HFF-Myc (cell line): Measurements from ENCODE around the gene SRGAP1.
"Not testable (repeated sequence)": the region's sequence is repeated elsewhere in the genome, so short reads cannot be mapped to it uniquely, and the experiment has no call there.

Source experiments
- DNase-seq: peaks from one replicate; pipeline ENCODE4 v3.0.0-alpha.2; 2011; ENCODE audit warnings: low read depth; ENCODE audit errors: extremely low read depth
- H3K4me3 ChIP-seq: replicated peaks from 2 replicates; pipeline ENCODE4 v1.5.1; 2011; ENCODE audit warnings: low read depth, mild to moderate bottlenecking, control low read depth, low read length
- CTCF ChIP-seq: IDR thresholded peaks from 2 replicates; pipeline ENCODE4 v1.5.1; 2012; ENCODE audit warnings: mild to moderate bottlenecking, low read depth, low read length, control low read depth; ENCODE audit errors: missing control alignments

SRGAP1 gene

GRCh38 chr12:63836936-63837335, 7.6 kb upstream of the SRGAP1 start:
- no peak overlapping the region for H3K4me3 ChIP-seq
- no peak for TF ChIP-seq CTCF
- DNase-seq: no peak

GRCh38 chr12:63838411-63838810, 6.1 kb upstream of the SRGAP1 start:
- H3K4me3 ChIP-seq: no peak overlapping the region
- DNase-seq: no peak
- no peak for TF ChIP-seq CTCF

- no peak for TF ChIP-seq CTCF
- no peak overlapping the region for H3K4me3 ChIP-seq
- DNase-seq: no peak
These were observed 3.5 kb upstream of the SRGAP1 start for GRCh38 chr12:63841011-63841410.

- TF ChIP-seq CTCF: no peak
- H3K4me3 ChIP-seq: no peak overlapping the region
- DNase-seq: no peak
These were observed 2.9 kb upstream of the SRGAP1 start for GRCh38 chr12:63841571-63841970.

- not testable (repeated sequence) for DNase-seq, H3K4me3 ChIP-seq
These were observed 1.8 kb upstream of the SRGAP1 start for GRCh38 chr12:63842750-63843149.

GRCh38 chr12:63843254-63843720, 1.2 kb upstream of the SRGAP1 start:
- TF ChIP-seq CTCF: no peak
- no peak for DNase-seq
- peak overlapping the region; percentile 97 for H3K4me3 ChIP-seq

- peak; percentile 75 for DNase-seq
- peak; percentile 86 for TF ChIP-seq CTCF
These were observed 644 bp upstream of the SRGAP1 start for GRCh38 chr12:63843721-63844390.

More at GRCh38 chr12:63843721-63844390, 644 bp upstream of the SRGAP1 start:
- H3K4me3 ChIP-seq: peak overlapping the region; percentile 97
